Measurements from ENCODE around the gene SLC26A11.
"Not testable (repeated sequence)": the region's sequence is repeated elsewhere in the genome, so short reads cannot be mapped to it uniquely, and the experiment has no call there.

Gene SLC26A11

DNA sequence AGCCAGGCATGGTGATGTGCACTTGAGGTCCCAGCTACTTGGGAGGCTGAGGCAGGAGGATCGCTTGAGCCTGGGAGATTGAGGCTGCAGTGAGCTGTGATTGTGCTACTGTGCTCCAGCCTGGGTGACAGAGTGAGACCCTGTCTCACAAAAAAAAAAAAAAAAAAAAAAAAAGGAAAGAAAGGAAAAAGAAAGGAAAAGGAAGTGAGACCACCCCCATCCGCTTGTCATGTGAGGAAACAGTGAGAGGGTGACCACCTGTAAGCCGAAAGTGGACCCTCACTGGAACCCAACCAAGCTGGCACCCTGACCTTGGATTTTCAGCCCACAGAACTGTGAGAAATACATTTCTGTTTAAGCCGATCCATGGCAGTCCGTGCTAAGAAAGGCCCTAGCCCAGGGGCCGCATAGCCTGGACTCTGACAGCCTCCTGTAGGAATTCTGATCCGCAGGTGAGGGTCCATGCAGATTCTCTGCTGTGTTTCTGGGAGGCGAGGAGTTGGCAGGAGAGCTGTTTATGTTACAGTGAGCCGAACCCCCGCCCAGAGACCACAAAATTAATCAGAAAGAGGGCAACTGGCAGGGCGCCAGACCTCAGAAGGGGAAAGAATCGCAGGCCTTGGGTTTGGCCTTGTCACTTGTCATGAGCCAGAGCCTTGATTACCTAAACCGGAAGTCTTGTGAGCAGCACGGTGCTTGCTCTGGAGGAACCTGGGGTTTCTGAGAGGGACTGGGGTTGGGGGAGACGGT lies 1.0 kb upstream of the SLC26A11 start:
- DNase-seq: peak; percentile 92

DNA sequence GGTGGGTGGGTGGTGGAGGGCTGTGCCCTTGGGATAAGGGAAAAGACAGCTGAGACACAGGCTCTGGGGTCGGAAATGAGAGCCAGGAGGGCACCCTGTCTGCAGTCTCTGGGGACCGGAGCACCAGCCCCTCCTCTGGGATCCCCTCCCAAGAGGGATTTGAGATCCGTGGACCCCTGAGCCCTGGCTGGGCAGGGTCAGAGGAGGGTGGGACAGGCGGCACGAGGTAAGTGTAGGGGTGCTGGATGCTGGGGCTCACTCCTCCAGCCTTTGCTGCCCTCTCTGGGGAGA lies 519 bp upstream of the SLC26A11 start:
- DNase-seq: no peak

DNA sequence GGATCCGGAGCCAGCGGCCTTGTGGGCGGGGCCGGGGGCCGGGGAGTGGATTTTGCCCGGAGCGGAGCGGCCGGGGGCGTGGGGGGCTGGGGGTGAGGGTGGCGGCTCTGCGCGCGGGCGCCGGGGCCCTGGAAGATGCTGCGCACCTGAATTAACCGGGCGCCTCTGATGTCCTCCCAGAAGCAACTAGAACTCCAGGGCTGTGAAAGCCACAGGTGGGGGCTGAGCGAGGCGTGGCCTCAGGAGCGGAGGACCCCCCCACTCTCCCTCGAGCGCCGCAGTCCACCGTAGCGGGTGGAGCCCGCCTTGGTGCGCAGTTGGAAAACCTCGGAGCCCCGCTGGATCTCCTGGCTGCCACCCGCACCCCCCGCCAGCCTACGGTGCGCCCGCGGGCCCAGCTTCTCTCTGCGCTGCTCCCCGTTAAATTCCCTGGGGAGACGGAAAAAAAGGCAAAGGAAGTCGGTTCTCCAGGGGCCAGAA lies 549 bp downstream of the SLC26A11 start:
- DNase-seq: no peak

DNA sequence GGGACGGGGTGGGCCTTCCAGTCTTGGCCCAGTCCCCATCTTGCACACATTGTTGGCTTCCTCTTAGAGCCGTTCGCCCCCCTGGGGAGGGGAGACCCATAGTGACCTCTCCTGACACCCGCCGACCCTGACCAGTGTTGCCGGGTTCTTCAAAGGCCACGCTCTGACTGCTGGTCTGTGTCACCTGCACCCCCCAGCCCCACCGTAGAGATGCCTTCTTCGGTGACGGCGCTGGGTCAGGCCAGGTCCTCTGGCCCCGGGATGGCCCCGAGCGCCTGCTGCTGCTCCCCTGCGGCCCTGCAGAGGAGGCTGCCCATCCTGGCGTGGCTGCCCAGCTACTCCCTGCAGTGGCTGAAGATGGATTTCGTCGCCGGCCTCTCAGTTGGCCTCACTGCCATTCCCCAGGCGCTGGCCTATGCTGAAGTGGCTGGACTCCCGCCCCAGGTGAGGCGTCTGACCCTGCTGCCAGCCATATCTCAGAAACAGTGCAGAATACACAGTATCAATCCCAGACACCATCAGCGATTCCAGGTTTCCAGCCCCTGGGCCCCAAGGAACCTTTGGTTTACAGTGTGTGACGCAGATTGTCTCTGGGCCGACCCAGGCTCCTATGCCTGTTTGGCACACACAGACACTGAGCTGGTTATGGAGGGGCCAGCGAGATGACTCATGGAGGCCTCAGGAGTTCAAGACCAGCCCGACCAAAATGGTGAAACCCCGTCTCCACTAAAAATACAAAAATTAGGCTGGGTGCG lies 1.3 kb downstream of the SLC26A11 start:
- no peak for DNase-seq

DNA sequence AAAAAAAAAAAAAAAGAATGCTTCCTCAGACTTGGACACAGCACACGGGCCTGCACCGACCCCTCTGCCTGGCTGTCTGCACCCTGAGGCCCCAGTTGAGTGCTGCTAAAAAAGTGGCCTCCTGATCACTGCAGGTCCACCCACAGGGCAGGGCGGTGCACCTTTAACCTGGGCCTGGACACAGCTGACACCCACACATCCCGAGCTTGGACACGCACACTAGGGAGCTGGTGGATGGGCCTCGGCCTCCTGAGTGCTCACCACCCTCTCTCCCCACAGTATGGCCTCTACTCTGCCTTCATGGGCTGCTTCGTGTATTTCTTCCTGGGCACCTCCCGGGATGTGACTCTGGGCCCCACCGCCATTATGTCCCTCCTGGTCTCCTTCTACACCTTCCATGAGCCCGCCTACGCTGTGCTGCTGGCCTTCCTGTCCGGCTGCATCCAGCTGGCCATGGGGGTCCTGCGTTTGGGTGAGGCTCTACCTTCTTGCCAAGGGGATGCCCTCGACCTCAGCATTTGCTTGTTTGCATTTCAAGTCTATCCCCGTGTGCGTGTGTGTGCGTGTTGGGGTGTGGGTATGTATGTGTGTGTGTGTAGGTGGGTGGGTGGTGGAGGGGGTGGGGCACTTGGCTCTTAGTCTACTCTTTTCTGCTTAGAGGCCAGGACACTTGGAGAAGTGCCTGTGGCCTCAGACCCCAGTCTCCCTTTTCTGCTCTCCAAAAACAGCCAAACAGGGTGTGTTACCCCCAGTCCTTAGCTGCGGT lies 2.3 kb downstream of the SLC26A11 start:
- DNase-seq: no peak

DNA sequence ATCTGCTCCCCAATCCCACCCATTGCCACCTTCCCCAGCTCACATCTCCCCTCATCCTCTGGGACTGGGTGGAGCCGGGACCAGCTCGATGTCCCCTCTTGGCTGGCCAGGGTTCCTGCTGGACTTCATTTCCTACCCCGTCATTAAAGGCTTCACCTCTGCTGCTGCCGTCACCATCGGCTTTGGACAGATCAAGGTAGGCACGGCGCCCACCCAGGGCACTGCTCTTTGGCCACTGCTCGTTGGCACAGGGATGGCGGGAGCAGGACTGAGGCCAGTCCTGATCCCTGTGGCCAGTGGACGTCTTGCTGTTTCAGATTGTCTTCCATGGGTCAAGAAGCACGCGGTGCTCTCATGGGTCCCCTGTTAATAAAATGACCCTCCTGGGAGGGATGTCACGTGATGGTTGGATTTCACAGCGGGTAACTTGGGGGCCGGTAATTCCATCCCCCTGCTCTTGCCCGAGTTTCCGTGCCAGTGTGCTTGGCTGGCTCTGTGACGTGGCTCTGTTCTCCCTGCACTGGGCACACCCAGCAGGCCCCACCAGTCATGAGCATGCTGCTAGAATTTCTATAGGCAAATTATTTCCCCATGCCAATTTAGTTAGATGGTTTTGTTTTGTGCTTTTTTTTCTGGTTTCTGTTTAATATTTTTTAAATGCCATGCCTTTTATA lies 3.1 kb downstream of the SLC26A11 start:
- DNase-seq: no peak

DNA sequence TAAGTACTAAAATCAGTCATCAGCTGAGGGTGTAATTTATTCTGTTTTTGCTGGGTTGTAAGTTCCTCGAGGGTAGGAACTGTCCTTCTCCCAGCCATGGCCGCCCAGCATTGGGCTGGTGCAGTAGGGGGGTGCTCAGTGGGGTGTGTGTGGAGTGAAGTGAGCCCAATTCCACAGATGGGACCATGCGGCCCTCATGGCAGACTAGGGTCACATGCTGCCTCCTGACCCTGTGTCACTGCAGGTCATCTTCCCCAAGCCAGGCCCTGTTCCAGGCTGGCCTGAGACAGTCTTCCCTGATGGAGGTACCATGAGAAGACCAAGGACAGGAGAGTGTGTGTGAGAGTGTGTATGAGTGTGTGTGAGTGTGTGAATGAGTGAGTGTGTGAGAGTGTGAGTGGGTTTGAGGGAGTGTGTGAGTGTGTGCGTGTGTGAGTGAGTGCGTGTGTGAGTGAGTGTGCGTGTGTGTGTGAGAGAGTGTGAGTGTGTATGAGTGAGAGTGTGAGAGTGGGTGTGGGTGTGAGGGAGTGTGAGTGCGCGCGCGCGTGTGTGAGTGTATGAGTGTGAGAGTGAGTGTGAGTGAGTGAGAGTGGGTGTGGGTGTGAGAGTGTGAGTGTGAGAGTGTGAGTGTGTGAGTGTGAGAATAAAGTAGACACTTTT lies 3.7 kb downstream of the SLC26A11 start:
- DNase-seq: no peak

DNA sequence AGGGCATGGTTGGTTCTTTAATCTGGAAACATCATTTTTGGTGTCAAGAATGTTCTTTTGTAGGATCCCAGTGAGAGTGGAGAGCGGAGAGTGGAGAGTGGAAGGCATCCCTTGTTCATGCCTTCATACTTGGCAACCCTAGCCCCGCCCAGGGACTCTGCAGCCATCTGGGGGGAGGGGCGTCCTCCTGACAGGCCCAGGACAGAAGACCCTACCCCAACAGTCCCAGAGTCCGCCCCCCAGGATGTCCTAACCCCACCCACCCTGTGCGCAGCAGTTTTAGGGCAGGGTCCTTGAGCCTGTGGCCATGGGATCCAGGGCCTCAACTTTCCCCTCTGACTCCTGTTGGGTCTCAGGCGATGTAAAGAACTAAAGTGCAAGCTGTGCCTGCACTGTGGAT lies 4.5 kb downstream of the SLC26A11 start:
- no peak for DNase-seq

DNA sequence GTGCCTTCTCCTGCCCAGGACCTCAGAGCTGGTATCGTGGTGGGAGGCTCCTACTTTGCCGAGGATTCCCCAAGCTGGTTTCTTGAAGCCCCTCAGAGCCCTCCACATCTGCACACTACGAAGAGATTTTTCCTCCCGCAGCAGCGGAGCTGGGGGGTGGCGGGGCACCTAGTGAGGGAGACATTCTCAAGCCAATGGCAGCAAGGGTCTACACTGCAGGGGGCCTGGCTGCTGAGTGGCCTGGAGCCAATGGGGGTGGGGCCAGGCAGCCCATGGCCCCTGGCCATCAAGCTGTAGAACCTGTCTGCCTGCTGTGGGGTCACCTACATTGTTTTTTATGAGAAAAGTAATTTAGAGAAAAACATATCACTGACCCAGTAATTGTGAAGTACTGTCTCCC lies 5.0 kb downstream of the SLC26A11 start:
- no peak for DNase-seq

DNA sequence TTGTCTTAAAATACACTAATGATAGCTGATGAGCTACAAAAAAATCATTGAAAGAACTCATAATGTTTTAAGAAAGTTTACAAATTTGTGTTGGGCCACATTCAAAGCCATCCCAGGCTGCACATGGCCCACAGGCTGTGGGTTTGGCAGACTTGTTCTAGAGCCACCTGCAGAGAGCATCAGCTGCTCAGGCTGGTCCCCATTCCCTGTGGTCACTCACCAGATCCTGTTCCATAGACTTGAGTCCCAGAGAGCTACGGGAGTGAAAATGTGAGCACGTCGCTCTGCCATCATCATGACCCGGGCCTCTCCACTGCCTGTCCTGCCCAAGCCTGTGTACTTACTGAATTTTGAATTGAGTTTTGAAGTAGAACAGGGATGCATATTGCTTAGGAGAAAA lies 6.9 kb downstream of the SLC26A11 start:
- no peak for DNase-seq

DNA sequence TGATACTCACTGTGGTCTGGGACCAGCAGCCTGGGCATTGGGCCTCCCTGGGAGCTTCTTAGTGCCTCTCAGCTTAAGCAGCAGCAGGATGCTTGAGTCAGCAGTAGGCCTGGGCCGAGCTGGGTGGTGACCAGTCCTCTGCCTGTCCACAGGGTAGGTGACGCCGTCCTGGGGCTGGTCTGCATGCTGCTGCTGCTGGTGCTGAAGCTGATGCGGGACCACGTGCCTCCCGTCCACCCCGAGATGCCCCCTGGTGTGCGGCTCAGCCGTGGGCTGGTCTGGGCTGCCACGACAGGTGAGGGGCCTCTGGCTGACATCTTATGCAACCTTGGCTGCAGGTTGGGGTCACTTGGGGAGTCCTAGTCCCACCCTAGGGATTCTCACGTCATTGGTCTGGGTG lies 7.4 kb downstream of the SLC26A11 start:
- DNase-seq: no peak

DNA sequence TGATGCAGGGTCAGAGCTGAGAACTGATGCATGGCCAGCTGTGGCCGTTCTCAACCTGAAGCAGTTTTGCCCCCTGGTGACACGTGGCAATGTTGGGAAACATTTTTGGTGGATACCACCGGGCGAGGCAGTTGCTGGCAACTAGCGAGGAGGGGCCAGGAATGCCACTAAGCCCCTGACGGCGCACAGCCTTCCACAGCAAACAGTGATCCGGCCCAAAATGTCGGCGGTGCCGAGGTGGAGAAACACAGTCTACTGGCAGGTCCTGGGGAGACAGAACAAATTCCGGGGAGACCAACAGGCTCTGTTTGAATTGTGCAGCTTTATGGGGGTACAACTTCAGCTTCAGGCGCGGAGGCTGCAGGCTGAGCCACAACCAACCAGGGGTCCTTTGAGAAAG lies 8.2 kb downstream of the SLC26A11 start:
- DNase-seq: no peak

DNA sequence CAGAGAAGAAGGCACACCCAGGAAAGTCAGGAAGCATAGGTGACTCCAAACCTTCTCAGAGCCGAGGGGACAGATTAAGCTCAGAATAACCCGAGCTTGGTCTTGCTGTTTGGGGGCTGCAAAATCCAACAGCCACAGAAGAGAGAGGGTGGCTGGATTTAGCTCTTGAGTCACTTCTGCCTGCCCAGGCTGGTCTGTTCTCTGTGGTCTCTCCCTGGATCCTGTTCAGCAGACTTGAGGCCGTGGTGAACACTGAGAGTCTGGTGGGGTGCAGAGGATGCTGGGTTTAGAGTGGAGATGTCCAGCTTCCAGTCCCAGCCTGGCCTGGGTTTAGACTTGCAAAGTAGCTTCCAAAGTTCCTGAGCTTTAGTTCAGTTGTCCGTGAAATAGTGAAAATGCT lies 8.8 kb downstream of the SLC26A11 start:
- DNase-seq: no peak

DNA sequence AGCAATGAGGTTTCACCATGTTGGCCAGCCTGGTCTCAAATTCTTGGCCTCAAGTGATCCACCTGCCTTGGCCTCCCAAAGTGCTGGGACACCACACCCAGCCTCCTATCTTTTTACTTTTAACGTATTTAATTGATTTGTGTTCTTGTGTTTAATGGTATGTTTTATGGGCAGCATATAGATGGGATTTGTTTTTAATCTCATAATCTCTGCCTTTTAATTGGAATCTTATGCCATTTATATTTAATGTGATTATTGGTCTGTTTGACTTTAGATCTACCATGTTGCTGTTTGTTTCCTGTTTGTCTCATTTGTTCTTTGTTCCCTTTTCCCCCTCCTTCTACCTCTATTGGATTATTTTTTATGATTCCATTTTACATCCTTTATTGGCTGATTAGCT lies 12.2 kb downstream of the SLC26A11 start:
- no peak for DNase-seq

DNA sequence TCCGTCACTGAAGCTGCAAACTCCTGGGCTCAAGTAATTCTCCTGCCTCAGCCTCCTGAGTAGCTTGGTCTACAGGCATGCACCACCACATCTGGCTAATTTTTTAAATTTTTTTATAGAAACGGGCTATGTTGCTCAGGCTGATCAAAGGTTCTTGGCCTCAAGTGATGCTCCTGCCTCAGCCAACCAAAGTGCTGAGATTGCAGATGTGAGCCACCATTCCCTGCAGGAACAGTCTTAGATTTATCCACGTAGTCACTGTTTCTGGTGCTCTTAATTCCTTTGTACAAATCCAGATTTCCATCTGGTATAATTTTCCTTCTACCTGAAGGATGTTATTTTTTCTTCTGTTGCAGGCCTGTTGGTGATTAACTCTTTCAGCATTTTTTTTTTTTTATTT lies 13.0 kb downstream of the SLC26A11 start:
- no peak for DNase-seq

DNA sequence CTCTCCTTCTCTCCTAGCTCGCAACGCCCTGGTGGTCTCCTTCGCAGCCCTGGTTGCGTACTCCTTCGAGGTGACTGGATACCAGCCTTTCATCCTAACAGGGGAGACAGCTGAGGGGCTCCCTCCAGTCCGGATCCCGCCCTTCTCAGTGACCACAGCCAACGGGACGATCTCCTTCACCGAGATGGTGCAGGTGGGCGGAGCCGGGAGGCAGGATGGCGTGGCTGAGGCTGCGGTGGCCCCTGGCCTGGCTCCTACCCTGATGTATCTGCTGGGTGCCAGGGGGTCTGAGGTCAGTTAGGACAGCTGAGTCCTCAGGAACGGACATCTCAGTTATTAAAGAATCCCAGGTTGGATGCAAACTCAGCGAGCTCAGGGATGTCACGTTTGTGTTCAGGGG lies 16.7 kb downstream of the SLC26A11 start:
- no peak for DNase-seq

DNA sequence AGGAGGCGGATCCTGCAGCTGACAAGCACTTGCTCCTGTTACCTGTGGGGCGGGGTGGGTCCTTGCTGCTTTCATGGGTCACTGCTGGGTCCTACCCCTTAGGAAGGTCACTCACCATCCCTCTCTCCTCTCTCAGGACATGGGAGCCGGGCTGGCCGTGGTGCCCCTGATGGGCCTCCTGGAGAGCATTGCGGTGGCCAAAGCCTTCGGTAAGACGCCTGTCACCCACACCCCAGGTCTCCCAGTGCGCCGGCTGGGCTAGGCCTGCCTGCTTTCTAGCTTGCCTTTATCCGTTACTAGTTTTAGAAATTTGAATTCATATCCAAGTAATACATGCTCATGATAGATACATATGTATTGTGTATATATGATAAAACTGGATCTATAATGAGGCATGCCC lies 17.2 kb downstream of the SLC26A11 start:
- no peak for DNase-seq

DNA sequence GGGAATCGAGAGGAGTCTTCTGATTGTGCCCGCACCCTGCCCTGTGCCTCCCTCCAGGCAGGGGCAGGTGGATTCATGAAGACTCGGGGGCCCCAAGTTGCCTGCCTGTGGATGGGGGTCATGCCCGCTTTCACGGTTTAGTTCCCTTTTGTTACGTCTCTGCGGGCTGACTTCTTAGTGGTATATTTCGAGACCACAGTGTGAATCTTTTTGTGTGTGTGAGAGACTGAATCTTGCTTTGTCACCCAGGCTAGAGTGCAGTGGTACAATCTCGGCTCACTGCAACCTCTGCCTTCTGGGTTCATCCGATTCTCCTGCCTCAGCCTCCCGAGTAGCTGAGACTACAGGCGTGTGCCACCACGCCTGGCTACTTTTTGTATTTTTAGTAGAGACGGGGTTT lies 22.3 kb downstream of the SLC26A11 start:
- DNase-seq: no peak

DNA sequence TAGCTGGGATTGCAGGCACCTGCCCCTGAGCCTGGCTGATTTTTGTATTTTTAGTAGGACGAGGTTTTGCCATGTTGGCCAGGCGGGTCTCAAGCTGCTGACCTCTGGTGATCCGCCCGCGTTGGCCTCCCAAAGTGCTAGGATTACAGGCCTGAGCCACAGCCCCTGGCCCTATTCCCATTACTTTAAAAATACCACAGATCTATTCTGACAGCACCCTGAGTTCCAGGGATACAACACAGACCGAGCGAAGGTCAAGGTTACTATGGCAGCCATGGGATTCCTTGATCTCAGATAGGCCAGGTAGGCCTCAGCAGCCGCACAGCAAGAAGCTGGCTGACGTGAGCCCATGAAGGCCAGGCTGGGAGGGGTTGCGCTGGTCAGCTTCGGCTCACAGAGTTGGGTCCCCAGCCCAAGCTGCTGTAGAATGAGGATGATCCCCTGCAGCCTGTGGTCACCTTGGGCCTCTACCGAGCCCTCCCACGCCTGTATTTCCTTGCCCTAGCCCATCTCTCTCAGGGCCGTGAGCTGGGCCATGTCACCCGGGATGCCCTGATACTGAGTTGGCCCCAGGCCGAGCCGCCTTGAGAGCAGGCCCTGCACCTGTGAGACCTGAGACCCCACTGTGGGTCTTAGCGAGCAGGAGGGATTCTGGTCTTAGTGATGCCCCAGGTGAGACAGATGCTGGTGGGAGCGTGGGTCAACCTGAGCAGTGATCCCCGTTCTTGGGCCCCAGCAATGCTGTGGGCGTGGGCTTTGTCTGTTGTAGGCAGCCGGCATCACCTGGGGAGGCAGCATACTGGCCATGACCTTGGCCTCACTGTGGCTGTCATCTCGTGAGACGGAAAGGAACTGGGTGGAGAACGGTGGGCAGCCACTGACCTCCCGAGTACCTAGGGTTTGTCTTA lies 23.6 kb downstream of the SLC26A11 start:
- no peak for DNase-seq

DNA sequence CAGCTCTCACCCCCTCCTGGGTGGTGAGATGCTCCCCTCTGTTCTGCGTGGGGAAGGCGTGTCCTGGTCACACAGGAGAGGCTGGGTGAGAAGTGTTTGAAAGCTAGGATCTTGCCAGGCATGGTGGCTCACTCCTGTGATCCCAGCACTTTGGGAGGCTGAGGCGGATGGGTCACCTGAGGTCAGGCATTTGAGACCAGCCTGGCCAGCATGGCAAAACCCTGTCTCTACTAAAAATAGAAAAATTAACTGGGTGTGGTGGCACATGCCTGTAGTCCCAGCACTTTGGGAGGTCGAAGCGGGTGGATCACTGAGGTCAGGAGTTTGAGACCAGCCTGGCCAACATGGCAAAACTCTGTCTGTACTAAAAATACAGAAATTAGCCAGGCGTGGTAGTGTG lies 24.2 kb downstream of the SLC26A11 start:
- not testable (repeated sequence) for DNase-seq

DNA sequence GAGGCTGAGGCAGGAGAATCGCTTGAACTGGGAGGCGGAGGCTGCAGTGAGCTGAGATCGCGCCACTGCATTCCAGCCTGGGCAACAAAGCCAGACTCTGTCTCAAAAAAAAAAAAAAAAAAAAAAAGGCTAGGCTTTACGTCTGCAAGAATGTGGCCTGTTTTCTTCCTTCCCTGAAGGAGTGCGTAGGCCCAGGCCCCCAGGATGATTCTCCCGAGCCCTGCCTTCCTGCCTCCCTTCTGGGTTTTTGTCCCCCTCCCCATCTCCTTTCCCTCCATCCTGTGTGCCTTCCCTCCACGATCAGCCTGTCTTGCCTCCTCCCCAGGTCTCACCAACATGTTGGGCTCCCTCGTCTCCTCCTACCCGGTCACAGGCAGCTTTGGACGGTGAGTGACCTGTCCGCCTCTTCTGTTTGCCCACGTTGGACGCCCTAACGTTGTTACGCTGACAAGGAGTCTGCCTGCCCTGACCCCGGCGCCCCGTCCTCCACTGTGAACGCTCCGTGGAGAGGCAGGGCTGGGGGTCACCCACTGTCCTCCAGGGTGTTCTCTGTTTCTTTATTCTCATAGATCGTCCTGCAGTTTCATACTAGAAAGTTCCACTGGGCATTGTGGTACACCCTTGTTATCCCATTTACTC lies 24.8 kb downstream of the SLC26A11 start:
- DNase-seq: no peak
